ENCODE results near the gene PLCXD1. TPM values are rescaled to one million over a fixed set of nuclear protein-coding genes. Genes with fewer than 3 reads are reported as not detected.

PLCXD1 gene
- total and polyA plus RNA-seq, 9 of the 15 experiments (the other 6 are each of a cell fraction or from before 2014, with no cell fraction given): 6.0 to 60.2 (median 39.5) TPM

DNA sequence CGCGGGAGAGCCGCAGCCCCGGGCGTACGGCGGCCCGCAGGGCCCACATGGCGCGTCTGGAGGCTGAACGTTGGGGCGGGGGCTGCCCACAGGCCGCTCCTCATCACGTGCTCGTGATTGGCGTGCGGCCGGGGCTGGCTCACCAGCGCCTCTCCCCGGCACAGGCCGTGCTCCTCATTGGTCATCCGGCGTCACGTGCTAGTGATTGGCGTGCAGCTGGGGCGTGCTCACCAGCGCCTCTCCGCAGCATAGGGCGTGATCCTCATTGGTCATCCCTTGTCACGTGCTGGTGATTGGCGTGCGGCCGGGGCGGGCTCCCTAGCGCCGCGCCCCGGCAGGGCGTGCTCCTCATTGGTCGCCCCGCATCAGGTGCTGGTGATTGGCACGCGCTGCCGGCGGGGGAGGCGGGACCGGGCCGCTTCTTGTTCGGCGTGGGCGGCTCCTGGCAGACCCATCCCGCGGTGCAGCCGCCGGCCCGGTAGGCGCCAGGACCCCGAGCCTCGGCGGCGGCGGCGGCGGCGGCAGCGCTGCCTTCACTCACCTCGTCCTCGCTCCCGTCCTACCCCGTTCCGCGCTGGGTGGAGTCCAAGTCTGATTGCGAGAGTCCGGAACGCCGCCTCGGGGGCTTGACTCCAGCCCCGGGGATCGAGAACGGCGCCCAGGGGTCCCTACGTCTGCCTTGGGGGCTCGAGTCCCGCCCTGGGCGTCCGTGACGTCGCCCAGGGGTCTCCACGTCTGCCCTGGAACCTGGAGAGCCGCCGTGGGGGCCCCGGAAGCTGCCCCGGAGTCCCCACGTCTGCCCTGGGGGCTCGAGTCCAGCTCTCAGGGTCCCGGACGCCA is 37.8 kb downstream of the PLCXD1 start, which contains the start of gene GTPBP6 (continued):
- TF ChIP-seq CHCHD3 (CRISPR knock-in tag; IDR thresholded peaks at IDR 0.05) (no peak), EP400 (IDR thresholded peaks at IDR 0.05) (peak; percentile 16; the same call in 1 of the 2 replicates), ZNF766 (CRISPR knock-in tag; conservative IDR thresholded peaks at IDR 0.05) (no peak), ZNF785 (CRISPR knock-in tag; IDR thresholded peaks at IDR 0.05) (no peak), EZH2 (IDR thresholded peaks at IDR 0.05; ENCODE audit: borderline replicate concordance, low read depth, low read length) (no peak), BDP1 (IDR thresholded peaks at IDR 0.05; ENCODE audit: insufficient read depth, insufficient read length) (no peak), RFX1 (IDR thresholded peaks at IDR 0.05) (no peak), TCFL5 (CRISPR knock-in tag; conservative IDR thresholded peaks at IDR 0.05) (no peak), SMAD1 (IDR thresholded peaks at IDR 0.05; ENCODE audit: low read depth, low read length, partially characterized antibody) (peak; percentile 9), PCBP2 (IDR thresholded peaks at IDR 0.05; ENCODE audit: low read depth, low read length, poor library complexity, severe bottlenecking) (no peak), ZNF408 (CRISPR knock-in tag; IDR thresholded peaks at IDR 0.05; ENCODE audit: low read depth) (no peak), ZNF717 (CRISPR knock-in tag; IDR thresholded peaks at IDR 0.05) (no peak), PRMT5 (CRISPR knock-in tag; IDR thresholded peaks at IDR 0.05) (no peak), POLR3A (IDR thresholded peaks at IDR 0.05; ENCODE audit: borderline replicate concordance, extremely low read depth, insufficient read depth, insufficient read length) (no peak), ZNF764 (CRISPR knock-in tag; IDR thresholded peaks at IDR 0.05; ENCODE audit: low read depth) (no peak), HCFC1 (IDR thresholded peaks at IDR 0.05; ENCODE audit: low read depth, low read length) (no peak), KDM4B (IDR thresholded peaks at IDR 0.05; ENCODE audit: borderline replicate concordance in 2 of 2, low read depth in 1 of 2) (peak in 1 of 2 experiments; percentile 65; a peak in 1 of 4 replicates), FOXK1 (CRISPR knock-in tag; IDR thresholded peaks at IDR 0.05; ENCODE audit: borderline replicate concordance) (no peak), GATA2 (CRISPR knock-in tag; IDR thresholded peaks at IDR 0.05) (no peak)
- TF ChIP-seq, protein P1, sequence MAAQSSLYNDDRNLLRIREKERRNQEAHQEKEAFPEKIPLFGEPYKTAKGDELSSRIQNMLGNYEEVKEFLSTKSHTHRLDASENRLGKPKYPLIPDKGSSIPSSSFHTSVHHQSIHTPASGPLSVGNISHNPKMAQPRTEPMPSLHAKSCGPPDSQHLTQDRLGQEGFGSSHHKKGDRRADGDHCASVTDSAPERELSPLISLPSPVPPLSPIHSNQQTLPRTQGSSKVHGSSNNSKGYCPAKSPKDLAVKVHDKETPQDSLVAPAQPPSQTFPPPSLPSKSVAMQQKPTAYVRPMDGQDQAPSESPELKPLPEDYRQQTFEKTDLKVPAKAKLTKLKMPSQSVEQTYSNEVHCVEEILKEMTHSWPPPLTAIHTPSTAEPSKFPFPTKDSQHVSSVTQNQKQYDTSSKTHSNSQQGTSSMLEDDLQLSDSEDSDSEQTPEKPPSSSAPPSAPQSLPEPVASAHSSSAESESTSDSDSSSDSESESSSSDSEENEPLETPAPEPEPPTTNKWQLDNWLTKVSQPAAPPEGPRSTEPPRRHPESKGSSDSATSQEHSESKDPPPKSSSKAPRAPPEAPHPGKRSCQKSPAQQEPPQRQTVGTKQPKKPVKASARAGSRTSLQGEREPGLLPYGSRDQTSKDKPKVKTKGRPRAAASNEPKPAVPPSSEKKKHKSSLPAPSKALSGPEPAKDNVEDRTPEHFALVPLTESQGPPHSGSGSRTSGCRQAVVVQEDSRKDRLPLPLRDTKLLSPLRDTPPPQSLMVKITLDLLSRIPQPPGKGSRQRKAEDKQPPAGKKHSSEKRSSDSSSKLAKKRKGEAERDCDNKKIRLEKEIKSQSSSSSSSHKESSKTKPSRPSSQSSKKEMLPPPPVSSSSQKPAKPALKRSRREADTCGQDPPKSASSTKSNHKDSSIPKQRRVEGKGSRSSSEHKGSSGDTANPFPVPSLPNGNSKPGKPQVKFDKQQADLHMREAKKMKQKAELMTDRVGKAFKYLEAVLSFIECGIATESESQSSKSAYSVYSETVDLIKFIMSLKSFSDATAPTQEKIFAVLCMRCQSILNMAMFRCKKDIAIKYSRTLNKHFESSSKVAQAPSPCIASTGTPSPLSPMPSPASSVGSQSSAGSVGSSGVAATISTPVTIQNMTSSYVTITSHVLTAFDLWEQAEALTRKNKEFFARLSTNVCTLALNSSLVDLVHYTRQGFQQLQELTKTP (IDR thresholded peaks at IDR 0.05; ENCODE audit: low read depth in 1 of 2, partially characterized antibody in 2 of 2): no peak
- TF ChIP-seq, protein P2, sequence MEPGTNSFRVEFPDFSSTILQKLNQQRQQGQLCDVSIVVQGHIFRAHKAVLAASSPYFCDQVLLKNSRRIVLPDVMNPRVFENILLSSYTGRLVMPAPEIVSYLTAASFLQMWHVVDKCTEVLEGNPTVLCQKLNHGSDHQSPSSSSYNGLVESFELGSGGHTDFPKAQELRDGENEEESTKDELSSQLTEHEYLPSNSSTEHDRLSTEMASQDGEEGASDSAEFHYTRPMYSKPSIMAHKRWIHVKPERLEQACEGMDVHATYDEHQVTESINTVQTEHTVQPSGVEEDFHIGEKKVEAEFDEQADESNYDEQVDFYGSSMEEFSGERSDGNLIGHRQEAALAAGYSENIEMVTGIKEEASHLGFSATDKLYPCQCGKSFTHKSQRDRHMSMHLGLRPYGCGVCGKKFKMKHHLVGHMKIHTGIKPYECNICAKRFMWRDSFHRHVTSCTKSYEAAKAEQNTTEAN (CRISPR knock-in tag; IDR thresholded peaks at IDR 0.05): no peak
- TF ChIP-seq, protein P3, sequence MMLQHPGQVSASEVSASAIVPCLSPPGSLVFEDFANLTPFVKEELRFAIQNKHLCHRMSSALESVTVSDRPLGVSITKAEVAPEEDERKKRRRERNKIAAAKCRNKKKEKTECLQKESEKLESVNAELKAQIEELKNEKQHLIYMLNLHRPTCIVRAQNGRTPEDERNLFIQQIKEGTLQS (IDR thresholded peaks at IDR 0.05): peak; percentile 83
- TF ChIP-seq, protein P3 (CRISPR knock-in tag; conservative IDR thresholded peaks at IDR 0.05): no peak
